PC-3 (cell line): ENCODE data around the gene HPSE. TPM values are rescaled to one million over a fixed set of nuclear protein-coding genes. Genes with fewer than 3 reads are reported as not detected.
"Not testable (repeated sequence)": the region's sequence is repeated elsewhere in the genome, so short reads cannot be mapped to it uniquely, and the experiment has no call there.

Source experiments
- ATAC-seq: fragments of 200-7000 bp; cut with Tn5 transposase; 2 replicates; pipeline ENCODE4 v1.9.1; 2020; ENCODE audit warnings: mild to moderate bottlenecking, moderate library complexity
- BruUV-seq: library from RNA; stranded (reverse); fragments of 400-500 nt; replicated peaks from 2 replicates; lab custom pipeline; 2021; lab: Mats Ljungman, UMichigan
- CTCF ChIA-PET: fragments of 300-600 bp; sonication (Branson Sonifier 250); formaldehyde crosslinking; loops from one replicate; lab custom pipeline; 2022; ENCODE audit warnings: antibody characterized with exemption; lab: Charles Lee
- POLR2A ChIA-PET: fragments of 300-600 bp; sonication (Branson Sonifier 250); formaldehyde crosslinking; loops from one replicate; lab custom pipeline; 2022; ENCODE audit warnings: antibody characterized with exemption; ENCODE audit not compliant: unreplicated experiment; lab: Charles Lee
- DNase-seq: peaks from one replicate; pipeline ENCODE4 v3.0.0-alpha.2; 2015
- H2AFZ ChIP-seq: fragments of 300-600 bp; sonication (generic); 2 replicates; pipeline ENCODE4 v1.6.0; 2016; ENCODE audit warnings: antibody characterized with exemption, low read length
- H3F3A ChIP-seq: fragments of 300-600 bp; sonication (generic); one replicate; pipeline ENCODE4 v1.6.0; 2017; ENCODE audit warnings: antibody characterized with exemption, low read length, control low read depth, mild to moderate bottlenecking; ENCODE audit not compliant: unreplicated experiment
- H3K27ac ChIP-seq: fragments of 300-600 bp; sonication (generic); 2 replicates; pipeline ENCODE4 v1.5.1; 2016; ENCODE audit warnings: mild to moderate bottlenecking, low read length
- H3K27me3 ChIP-seq: fragments of 300-600 bp; sonication (generic); 2 replicates; pipeline ENCODE4 v1.6.1; 2016; ENCODE audit warnings: low read length, mixed read lengths
- H3K36me3 ChIP-seq: fragments of 300-600 bp; sonication (generic); 2 replicates; pipeline ENCODE4 v1.6.1; 2016; ENCODE audit warnings: low read depth, mixed run types, low read length, mixed read lengths
- H3K4me1 ChIP-seq: fragments of 300-600 bp; sonication (generic); 2 replicates; pipeline ENCODE4 v1.5.1; 2016; ENCODE audit warnings: low read length; ENCODE audit not compliant: insufficient read depth
- H3K4me2 ChIP-seq: fragments of 300-600 bp; sonication (generic); 2 replicates; pipeline ENCODE4 v1.6.0; 2016; ENCODE audit warnings: low read length
- H3K4me3 ChIP-seq: fragments of 300-600 bp; sonication (generic); 2 replicates; pipeline ENCODE4 v1.5.1; 2016; ENCODE audit warnings: mild to moderate bottlenecking, low read length, mixed read lengths
- H3K79me2 ChIP-seq: fragments of 300-600 bp; sonication (generic); 2 replicates; pipeline ENCODE4 v1.6.1; 2017; ENCODE audit warnings: low read length, mixed read lengths
- H3K9ac ChIP-seq: fragments of 300-600 bp; sonication (generic); 2 replicates; pipeline ENCODE4 v1.6.0; 2016; ENCODE audit warnings: mild to moderate bottlenecking, low read length
- H3K9me2 ChIP-seq: fragments of 300-600 bp; sonication (generic); replicated peaks from 2 replicates; pipeline ENCODE4 v1.6.1; 2016; ENCODE audit warnings: mixed run types, low read length, mixed read lengths
- H3K9me3 ChIP-seq: fragments of 300-600 bp; sonication (generic); 2 replicates; pipeline ENCODE4 v1.6.1; 2016; ENCODE audit warnings: low read length, mixed read lengths
- H4K20me1 ChIP-seq: fragments of 300-600 bp; sonication (generic); 2 replicates; pipeline ENCODE4 v1.6.1; 2016; ENCODE audit warnings: low read length, mixed read lengths
- EZH2 ChIP-seq: fragments of 300-600 bp; sonication (generic); IDR thresholded peaks from one replicate; pipeline ENCODE4 v1.6.1; 2017; ENCODE audit warnings: antibody characterized with exemption, mild to moderate bottlenecking, low read length; ENCODE audit not compliant: unreplicated experiment
- EZH2phosphoT487 ChIP-seq: fragments of 300-600 bp; sonication (generic); IDR thresholded peaks from 2 replicates; pipeline ENCODE4 v1.6.1; 2018; ENCODE audit warnings: mild to moderate bottlenecking, antibody characterized with exemption, low read length, borderline replicate concordance
- intact Hi-C: fragments of 100-400 bp; cut with micrococcal nuclease; formaldehyde crosslinking; loops from 2 replicates; pipeline ENCODE4 v1.9.0; 2023
- total RNA-seq: library from RNA; depleted of rRNA; stranded (reverse); fragments of >200 nt; gene quantifications from 2 replicates; pipeline ENCODE4 v1.2.3, GENCODE V29; 2014
- TF ChIP-seq, protein P1 (sequence below): fragments of 300-600 bp; sonication (generic); conservative IDR thresholded peaks from 2 replicates; pipeline ENCODE4 v1.5.1; 2017; ENCODE audit warnings: antibody characterized with exemption, low read depth, mild to moderate bottlenecking, low read length

The HPSE gene
- total RNA-seq, 1 experiment from 2014 or later = 4.2 TPM

DNA sequence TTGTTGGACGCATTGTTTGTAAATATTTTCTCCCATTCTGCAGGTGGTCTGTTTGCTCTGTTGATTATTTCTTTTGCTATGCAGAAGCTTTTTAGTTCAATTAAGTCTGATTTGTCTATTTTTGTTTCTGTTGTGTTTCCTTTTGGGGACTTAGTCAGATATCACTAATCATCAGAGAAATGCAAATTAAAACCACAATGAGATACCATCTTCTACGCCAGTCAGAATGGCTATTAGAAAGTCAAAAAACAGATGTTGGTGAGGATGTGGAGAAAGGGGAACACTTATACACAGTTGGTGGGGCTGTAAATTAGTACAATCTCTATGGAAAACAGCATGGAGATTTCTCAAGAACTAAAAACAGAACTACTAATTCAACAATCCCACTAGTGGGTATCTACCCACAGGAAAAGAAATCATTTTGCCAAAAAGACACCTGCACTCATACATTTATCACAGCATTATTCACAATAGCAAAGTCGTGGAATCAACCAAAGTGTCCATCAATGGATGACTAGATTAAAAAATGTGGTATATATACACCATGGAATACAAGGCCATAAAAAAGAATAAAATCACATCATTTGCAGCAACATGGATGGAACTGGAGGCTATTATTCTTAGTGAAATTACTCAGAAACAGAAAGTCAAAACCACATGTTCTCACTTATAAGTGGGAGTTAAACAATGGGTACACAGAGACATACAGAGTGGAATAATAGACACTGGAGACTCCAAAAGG, 58.2 kb downstream of the HPSE start:
- no peak overlapping the region for H3K4me3 ChIP-seq
- no peak overlapping the region for H3K27ac ChIP-seq
- no peak for TF ChIP-seq EZH2
- no peak for TF ChIP-seq EZH2phosphoT487
- H4K20me1 ChIP-seq = no peaks in the 10 kb centered on the region
- no peak for ATAC-seq
- no TSS peak for BruUV-seq
- H3K9me2 ChIP-seq = no peaks in the 10 kb centered on the region
- peaks cover 18% of the 10 kb centered on the region; the same call in 1 of the 2 replicates for H3K36me3 ChIP-seq
- ChIA-PET POLR2A (no interaction called here), CTCF (no interaction called here)
- H3F3A ChIP-seq = no peaks in the 10 kb centered on the region
- no peak overlapping the region for H3K4me2 ChIP-seq
- H3K9me3 ChIP-seq = no peaks in the 10 kb centered on the region
- H3K9ac ChIP-seq = no peak overlapping the region
- no peaks in the 10 kb centered on the region for H3K27me3 ChIP-seq
- no peak overlapping the region for H2AFZ ChIP-seq
- DNase-seq = no peak
- H3K79me2 ChIP-seq = peaks cover 17% of the 10 kb centered on the region
- H3K4me1 ChIP-seq = peaks cover 2% of the 10 kb centered on the region
- intact Hi-C loops = no loop called here

DNA sequence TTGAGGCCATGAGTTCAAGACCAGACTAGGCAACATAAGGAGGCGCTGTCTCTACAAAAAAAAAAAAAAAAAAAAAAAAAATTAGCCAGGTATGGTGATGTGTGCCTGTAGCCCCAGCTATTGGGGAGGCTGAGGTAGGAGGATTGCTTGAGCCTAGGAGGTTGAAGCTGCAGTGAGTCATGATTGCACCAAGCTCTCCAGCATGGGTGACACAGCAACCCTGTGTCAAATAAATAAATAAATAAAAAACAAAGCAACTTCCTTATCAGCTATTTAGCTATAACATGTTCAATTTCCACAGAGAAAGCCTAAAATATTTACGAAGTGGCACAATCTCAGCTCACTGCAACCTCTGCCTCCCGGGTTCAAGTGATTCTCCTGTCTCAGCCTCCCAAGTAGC, 60.7 kb downstream of the HPSE start:
- H3K4me3 ChIP-seq, H2AFZ ChIP-seq, POLR2A ChIA-PET, H3K79me2 ChIP-seq, H3K9me3 ChIP-seq, H3K27ac ChIP-seq, intact Hi-C loops, H3K9me2 ChIP-seq, H3F3A ChIP-seq, H3K4me2 ChIP-seq, H3K9ac ChIP-seq, H3K4me1 ChIP-seq, H3K27me3 ChIP-seq, H4K20me1 ChIP-seq, DNase-seq, ATAC-seq, BruUV-seq: not testable (repeated sequence)
- CTCF ChIA-PET = interaction anchor here (0.7 kb wide), 1 partner anchor 8 kb away, joined by 10 read pairs; no protein-coding TSS in a partner anchor
- peaks cover 27% of the 10 kb centered on the region for H3K36me3 ChIP-seq

DNA sequence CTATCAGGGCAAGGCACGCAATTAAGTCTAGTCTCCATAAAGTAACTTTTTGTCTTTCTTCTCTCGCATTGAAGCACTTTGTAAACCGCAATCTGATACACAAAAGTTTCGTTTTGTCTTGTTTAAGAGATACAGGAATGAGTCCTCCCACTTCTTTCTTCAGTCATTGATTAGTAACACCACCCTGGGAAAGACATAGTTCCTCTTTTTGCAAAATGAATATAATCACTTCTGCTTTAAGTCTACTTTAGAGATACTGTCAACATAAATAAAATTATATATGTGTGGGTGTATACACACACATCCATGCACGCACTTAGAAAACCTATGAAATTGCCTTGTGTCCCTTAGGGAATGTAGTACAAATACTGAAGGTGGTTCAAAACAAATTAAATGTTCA, 61.7 kb downstream of the HPSE start:
- Histone ChIP-seq H3K79me2 (no peaks in the 10 kb centered on the region), H3K9me2 (no peaks in the 10 kb centered on the region), H3K36me3 (peaks cover 23% of the 10 kb centered on the region), H2AFZ (no peak overlapping the region), H4K20me1 (no peaks in the 10 kb centered on the region), H3K27ac (no peak overlapping the region), H3F3A (no peaks in the 10 kb centered on the region), H3K27me3 (no peaks in the 10 kb centered on the region), H3K9me3 (no peaks in the 10 kb centered on the region), H3K4me3 (no peak overlapping the region), H3K4me1 (no peaks in the 10 kb centered on the region), H3K4me2 (no peak overlapping the region), H3K9ac (no peak overlapping the region)
- DNase-seq (no peak), ATAC-seq (no peak)
- no TSS peak for BruUV-seq
- intact Hi-C loops = no loop called here
- ChIA-PET POLR2A (no interaction called here), CTCF (no interaction called here)
- no peak for TF ChIP-seq EZH2phosphoT487
- TF ChIP-seq, protein P1, sequence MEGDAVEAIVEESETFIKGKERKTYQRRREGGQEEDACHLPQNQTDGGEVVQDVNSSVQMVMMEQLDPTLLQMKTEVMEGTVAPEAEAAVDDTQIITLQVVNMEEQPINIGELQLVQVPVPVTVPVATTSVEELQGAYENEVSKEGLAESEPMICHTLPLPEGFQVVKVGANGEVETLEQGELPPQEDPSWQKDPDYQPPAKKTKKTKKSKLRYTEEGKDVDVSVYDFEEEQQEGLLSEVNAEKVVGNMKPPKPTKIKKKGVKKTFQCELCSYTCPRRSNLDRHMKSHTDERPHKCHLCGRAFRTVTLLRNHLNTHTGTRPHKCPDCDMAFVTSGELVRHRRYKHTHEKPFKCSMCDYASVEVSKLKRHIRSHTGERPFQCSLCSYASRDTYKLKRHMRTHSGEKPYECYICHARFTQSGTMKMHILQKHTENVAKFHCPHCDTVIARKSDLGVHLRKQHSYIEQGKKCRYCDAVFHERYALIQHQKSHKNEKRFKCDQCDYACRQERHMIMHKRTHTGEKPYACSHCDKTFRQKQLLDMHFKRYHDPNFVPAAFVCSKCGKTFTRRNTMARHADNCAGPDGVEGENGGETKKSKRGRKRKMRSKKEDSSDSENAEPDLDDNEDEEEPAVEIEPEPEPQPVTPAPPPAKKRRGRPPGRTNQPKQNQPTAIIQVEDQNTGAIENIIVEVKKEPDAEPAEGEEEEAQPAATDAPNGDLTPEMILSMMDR = no peak
- no peak for TF ChIP-seq EZH2
